ENCODE results near the gene GALM.
"Not testable (repeated sequence)": the region's sequence is repeated elsewhere in the genome, so short reads cannot be mapped to it uniquely, and the experiment has no call there.

Gene GALM

DNA sequence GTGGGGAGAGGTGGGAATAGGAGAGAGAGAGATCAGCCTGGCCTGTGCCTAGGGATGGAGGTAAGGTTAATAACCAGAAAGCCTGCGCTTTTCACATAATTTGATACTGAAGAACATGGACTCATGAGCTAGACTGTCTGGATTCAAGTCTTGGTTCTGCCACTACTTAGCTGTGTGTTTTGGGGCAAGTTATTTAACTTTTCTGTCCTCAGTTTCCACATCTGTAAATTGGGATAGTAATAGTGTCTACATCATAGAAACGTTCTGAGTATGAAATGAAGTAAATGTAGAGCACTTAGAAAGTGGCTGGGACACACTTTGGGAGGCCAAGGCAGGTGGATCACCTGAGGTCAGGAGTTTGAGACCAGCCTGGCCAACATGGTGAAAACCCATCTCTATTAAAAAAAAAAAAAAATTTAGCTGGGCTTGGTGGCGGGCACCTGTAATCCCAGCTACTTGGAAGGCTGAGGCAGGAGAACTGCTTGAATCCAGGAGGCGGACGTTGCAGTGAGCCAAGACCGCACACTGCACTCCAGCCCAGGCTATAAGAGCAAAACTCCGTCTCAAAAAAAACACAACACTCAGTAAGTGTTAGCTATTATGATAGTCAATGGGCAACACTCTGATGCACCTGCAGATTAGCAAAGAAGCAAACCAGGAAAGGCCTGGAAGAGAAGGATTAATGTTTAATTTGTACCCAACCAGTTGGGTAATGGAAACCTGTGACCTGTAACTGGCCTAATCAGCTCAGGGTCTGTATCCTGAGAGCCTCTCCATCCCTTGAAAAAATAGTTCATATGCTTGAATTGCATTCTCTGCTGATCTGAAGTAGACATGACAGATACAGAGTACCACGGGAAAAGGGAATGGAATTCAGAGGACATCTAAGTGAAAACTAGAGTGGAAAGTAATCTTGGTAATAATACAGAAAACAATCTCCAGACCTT is 6.8 kb downstream of the GALM start:
- DNase-seq (ENCODE audit: extremely low spot score, insufficient read length, low read depth) (no peak), FAIRE-seq (no peak)

DNA sequence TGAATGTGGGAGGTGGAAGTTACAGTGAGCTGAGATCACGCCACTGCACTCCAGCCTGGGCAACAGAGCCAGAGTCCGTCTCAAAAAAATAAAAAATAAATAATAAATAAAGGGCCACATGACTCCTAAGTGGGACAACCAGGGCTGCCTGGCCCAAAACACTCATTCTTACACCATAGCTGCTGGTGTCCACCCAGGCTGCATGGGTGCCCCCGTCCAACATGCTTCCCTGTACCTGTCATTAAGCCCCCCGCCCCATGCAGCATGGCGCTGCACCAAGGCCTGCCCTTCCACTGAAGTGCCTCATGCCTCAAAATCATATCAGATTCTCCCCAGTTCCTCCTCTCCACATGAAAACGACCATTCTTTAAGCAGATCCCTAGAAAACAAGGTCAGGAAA is 10.8 kb downstream of the GALM start:
- FAIRE-seq, result no peak
- DNase-seq (ENCODE audit: extremely low spot score, insufficient read length, low read depth), result no peak

DNA sequence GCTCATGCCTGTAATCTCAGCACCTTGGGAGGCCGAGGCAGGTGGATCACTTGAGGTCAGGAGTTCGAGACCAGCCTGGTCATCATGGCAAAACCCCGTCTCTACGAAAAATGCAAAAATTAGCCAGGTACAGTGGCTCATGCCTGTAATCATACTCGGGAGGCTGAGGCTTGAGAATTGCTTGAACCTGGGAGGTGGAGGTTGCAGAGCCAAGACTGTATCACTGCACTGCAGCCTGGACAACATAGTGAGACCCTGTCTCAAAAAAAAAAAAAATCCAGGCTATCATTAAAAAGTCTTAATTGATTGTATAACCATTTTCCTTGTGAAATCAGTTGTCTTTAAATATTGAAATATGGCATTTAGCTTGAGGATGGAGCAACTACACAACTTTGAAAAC is 15.0 kb downstream of the GALM start:
- DNase-seq (ENCODE audit: extremely low spot score, insufficient read length, low read depth); FAIRE-seq: not testable (repeated sequence)

DNA sequence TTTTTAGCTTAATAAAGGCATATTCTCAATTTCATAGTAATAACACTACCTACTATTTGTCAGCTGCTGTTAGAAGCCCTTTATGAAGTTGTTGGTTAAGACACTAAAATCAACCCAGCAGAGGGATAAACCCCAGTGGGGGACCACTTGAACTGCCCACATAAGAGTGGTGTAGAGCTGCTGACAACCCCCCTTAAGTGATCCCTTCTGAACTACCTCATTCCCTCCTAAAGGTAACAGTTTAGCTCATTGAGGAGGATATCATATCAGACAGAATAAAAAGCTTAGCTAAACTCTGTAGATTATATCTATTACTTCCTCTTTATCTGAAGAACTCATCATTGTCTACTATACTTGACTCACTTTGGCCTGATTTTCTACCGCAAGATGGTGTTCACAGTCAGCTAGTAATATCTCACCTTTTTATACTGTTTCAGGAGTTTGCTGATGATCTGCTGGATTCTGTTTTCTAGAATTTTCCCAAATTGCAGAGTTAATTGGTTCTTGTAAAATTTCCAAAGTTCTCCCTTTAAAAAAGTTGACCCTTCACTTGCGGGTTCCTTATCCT is 16.2 kb downstream of the GALM start:
- DNase-seq (ENCODE audit: extremely low spot score, insufficient read length, low read depth) (no peak), FAIRE-seq (peak; percentile 12)

DNA sequence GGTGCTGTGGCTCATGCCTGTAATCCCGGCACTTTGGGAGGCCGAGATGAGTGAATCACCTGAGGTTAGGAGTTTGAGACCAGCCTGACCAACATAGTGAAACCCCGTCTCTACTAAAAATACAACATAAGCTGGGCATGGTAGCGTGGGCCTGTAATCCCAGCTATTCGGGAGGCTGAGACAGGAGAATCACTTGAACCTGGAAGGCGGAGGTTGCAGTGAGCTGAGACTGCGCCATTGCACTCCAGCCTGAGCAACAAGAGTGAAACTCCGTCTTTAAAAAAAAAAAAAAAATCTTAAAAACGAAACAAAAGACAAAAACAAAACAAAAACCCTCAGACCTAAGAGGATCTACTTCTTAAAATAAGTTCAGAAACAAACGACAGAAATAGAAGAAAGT is 16.7 kb downstream of the GALM start:
- not testable (repeated sequence) for DNase-seq (ENCODE audit: extremely low spot score, insufficient read length, low read depth); FAIRE-seq

DNA sequence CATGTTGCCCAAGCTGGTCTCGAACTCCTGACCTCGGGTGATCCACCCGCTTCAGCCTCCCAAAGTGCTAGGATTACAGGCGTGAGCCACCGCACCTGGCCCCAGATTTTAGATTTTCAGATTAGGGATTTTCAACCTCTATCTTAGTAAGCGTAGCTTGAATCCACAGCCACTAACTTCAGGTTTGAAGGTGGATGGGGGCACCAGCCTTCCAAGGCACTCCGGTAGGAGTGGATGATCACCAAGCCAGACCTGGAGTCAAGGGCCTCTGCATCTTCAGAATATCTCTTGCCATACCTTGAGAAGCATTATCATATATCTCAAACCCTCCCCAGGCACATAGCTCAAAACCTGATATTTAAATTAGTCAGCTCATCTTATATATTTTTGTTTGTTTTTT is 17.9 kb downstream of the GALM start:
- DNase-seq (ENCODE audit: extremely low spot score, insufficient read length, low read depth) (no peak), FAIRE-seq (no peak)

DNA sequence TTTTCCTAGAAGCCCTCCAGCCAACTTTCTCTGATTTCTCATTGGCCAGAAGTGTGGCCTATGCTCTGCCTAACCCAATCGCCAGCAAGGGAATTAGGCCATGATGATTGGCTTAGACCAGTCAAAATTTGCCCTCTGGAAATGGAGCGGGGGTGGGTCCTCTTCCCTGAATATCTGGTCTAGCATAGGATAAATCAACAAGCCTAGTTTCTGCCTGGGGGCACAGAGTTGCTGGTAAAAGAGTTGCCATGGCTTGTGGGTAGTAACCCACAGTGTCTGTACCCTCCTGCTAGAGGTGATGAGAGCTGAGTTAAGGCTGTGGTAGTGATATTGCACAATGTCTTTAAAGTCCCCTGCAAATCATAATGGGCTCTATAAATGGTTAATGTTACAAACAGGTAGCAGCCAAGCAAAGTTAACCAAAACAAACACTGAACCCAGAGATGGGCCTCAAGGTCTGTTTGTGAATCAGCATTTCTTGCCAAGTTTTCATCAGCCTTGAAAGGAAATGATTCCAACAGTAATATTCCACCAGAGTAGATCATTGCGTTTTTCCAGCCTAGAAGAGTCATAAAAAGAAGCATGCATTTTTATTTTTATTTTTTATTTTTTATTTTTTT is 19.3 kb downstream of the GALM start:
- DNase-seq (ENCODE audit: extremely low spot score, insufficient read length, low read depth) (no peak), FAIRE-seq (no peak)

DNA sequence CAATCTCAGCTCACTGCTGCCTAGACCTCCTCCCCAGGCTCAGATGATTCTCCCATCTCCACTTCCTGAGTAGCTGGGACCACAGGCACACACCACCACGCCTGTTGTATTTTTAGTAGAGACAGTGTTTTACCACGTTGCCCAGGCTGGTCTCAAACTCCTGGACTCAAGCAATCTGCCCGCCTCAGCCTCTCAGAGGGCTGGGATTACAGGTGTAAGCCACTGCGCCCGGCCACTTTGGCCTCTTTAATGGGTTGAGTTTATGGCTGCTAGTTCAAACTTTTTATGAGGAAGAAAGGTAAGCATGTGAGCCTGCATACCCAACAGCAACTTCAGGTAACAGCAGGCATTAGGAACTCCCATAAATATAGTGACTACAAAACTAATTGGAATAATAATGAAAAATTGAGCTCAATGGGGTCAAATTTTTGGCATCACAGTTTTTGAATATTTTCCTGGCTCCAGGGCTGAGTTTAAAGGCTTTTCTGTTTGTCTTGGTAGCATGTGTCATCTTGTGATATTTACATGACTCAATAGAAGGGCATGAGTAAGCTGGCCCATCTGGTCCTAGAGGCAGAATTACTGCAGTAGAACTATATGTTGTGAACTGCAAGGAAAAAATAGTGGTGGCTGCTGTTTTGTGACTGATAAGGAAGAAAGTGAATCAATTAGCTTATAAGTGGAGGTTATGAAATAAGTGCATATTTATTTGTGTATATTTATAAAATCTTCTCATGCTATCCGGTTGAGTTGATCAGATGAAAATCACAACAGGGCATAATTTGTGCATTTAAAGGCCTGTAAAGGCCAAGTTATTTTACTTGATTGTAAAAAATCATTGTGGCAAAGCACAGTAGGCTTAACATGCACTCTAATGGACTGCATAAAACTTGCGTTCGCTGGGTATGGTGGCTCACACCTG is 24.8 kb downstream of the GALM start:
- DNase-seq (ENCODE audit: extremely low spot score, insufficient read length, low read depth) (no peak), FAIRE-seq (no peak)

DNA sequence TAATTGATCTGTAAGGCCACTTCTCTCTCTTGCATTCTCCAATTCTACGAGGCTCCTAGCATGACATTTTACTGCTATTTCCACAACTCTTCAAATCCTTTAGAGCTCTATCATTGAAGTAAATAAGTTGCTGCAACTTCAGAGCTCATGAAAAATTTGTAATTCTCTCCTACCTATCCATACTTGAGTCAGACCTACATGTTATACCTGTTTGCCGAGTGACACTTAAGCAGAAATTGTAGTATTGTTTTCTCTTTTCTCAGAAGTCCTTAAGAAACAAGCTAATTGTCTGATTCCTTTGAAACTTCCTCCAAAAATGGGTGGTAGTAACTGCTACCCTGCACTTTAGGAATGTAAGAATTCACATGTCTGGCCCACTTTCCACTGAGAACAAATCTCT is 26.1 kb downstream of the GALM start:
- FAIRE-seq (no peak), DNase-seq (ENCODE audit: extremely low spot score, insufficient read length, low read depth) (no peak)

DNA sequence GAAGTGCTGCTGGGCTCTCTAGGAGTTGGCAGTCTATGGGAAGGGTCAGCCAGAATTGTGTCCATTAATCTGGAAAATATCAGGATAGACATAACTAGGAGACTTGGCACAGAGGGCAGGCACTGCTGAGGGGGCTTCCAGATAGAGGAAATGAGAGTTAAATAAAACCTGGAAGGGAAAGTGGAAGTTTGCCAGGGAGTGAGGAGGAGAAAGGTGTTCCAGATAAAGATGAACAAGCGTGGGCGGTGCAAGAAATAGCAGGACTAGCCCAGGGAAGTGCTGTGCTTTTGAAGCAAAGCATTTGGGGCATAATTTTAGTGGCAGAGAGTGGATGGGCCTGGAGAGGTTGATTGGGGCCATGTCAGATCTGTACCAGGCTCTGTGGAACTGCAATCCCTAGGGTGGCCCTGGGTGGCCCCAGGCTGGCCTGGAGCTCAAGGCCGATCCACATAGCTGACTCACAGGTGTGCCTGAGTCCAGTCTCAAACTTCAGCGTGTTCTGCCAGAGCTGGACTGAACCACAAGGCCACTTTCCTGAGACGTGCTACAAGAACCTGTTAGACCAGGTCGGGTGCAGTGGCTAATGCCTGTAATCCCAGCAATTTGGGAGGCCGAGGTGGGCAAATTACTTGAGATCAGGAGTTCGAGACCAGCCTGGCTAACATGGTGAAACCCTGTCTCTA is 26.9 kb downstream of the GALM start:
- no peak for FAIRE-seq
- no peak for DNase-seq (ENCODE audit: extremely low spot score, insufficient read length, low read depth)

DNA sequence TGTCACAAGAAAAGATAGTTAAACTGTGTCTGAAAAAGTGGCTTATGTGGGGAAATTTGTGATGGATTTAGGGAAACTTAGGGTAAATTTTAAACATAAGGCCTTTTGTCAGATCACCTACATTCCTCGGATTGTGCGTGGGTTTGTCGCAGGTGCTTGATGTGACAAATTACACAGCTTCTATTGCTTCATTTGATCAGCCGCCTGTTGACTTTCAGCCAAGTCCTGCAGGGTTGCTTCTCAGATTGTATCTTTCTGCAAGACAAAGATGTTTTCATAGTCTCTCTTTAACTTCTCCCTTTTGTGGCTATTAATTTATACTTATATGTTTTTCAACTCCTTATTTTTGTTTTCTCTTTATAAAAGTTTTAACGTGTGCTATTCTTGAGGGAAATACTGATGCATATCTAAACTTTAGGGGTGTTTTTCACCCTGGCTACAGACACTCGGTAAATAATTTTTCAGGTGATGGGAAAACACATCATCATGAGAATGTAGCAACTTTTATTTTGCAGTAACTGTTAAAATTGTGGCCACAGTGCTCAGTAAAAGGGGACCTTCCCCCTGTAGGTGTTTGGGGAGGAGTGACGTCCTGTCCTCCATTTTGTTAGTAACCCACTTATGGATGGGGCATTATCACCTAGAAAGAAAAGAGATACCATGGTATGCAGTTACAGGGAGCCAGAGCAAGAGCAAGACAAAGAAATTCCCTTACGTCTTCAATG is 31.4 kb downstream of the GALM start:
- FAIRE-seq, result no peak
- no peak for DNase-seq (ENCODE audit: extremely low spot score, insufficient read length, low read depth)

DNA sequence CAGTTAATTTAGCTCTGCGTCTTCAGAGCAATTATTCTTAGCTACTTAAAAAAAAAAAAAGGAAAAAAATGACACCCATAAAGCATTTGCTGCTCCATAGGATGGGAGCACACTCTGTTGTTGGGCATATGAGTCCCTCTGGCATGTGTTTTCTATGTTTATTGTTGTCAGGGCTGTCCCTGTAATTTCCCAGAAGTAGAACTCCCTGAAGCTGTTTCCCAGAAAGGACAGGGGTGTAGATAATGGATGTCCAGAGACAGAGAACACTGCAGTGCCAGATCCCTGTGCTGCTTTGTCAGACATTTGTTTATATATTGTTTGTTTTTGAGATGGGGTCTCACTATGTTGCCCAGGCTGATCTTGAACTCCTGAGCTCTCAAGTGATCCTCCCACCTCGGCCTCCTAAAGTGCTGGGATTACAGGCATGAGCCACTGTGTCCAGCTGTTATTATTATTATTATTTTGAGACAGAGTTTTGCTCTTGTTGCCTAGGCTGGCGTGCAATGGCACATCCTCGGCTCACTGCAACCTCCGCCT is 32.6 kb downstream of the GALM start:
- DNase-seq (ENCODE audit: extremely low spot score, insufficient read length, low read depth) (no peak), FAIRE-seq (no peak)

DNA sequence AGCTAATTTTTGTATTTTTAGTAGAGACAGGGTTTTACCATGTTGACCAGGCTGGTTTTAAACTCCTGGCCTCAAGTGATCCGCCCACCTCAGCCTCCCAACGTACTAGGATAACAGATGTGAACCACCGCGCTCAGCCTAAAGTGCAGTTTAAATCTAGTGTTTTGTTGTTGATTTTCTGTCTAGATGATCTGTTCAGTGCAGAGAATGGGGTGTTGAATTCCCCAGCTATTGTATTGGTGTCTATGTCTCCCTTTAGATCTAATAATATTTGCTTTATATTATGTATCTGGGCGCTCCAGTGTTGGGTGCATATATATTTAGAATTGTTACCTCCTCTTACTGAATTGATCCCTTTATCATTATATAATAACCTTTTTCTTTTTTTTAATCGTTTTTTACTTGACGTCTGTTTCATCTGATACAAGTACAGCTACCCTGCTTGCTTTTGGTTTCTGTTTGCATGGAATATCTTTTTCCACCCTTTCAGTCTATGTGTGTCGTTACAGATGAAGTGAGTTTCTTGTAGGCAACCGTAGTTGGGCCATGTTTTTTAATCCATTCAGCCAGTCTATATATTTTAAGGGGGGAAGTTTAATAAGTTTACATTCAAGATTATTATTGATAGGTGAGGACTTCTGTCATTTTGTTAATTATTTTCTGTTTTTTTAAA is 34.3 kb downstream of the GALM start:
- DNase-seq (ENCODE audit: extremely low spot score, insufficient read length, low read depth) (no peak), FAIRE-seq (no peak)

DNA sequence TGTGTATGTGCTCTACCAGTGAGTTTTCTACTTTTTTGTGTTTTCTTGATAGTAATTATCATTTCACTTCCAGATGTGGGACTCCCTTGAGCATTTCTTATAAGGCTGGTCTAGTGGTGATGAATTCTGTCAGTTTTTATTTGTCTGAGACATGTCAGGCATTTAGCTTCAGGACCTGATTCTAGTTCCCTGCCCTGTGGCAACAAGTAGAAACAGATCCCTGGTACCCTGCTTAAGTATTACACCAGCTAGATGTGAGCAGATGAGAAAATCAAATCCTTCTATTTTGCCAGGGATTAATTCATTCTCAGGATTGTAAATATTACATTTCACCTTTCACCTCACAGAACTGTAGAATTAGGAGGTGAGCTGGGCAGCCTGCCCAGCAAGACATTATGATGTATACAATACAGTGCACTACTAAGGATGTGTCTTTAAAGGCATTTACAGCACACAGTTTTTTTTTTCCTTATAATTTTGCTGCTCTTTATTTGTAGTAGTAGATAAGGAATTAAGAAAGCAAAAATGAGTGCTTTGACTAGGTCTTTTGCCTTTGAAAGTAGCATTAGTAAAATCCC is 35.1 kb downstream of the GALM start:
- FAIRE-seq (no peak), DNase-seq (ENCODE audit: extremely low spot score, insufficient read length, low read depth) (no peak)

DNA sequence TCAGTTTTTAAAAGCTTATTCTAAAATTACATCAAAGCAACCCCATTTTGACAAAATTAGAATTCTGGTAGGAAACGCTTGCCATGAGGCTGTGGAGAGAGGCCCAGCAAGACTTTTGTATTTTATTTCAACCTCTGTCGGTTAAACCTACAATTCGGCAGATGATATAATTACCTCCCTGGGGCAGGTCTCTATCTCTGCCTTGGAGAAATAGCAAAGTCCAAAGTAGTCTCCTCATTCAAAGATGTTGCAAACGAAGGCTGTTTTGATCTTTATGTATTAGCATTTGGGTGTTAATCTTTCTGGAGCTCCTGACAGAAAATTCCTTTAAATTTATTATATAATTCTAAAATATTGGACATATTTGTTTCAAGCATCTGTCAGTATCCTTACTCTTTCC is 35.6 kb downstream of the GALM start:
- DNase-seq (ENCODE audit: extremely low spot score, insufficient read length, low read depth), result no peak
- FAIRE-seq, result no peak

DNA sequence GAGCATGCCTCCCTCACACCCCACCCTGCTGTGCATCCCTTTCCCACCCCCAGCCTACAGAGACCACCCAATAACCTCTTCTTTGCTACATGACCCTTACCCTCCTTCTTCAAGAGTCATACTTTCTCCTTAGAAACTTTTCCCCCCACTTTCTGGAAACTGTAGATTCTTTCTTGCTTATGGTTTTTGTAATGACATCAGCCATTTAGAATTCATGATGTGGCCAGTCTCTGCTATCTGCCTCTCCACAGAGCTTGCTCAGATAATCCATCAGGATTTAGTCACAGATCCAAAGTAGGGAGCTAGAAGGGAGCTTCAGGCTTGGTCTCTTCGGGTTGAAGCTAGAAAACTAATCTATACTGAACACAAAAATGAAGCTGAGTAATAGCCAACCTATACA is 36.5 kb downstream of the GALM start:
- no peak for DNase-seq (ENCODE audit: extremely low spot score, insufficient read length, low read depth)
- FAIRE-seq, result no peak

DNA sequence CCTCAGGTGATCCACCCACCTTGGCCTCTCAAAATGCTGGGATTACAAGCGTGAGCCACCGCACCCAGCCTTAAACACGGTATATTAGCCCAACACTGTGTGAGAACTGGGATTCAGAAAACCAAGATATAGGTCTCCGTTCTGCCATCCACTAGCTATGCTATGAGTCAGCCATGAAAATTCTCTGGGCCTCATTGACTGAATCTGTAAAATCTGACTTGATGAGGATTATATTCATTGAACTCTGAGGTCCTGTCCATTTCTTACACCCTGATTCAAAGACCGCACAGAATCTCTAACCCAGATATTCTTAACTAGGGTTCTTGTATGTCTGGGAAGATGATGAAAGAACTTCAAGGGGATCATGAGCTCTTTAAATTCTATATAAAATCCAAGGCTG is 37.4 kb downstream of the GALM start:
- not testable (repeated sequence) for FAIRE-seq; DNase-seq (ENCODE audit: extremely low spot score, insufficient read length, low read depth)

DNA sequence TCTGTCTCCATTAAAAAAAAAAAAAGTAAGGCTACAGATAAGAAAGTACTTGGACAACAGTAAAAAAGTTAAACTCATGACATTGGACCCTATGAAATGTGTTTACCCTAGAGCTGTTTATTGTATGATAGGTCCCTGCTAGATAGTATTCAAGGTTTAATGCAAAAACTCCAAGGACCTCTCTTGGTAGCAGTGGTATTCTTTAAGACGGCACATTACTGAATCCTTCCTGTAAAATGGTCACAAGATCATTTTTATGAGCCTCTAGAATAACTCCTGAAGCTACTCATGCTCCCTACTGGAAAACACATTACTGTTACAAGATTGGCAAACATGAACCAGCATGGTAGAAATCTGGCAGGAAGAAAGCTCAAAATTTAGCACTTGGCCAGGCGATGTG is 38.8 kb downstream of the GALM start:
- FAIRE-seq (no peak), DNase-seq (ENCODE audit: extremely low spot score, insufficient read length, low read depth) (no peak)

Measured in GM18507 (cell line).